HepG2 (cell line): ENCODE results near the gene SLC25A23. TPM values are rescaled to one million over a fixed set of nuclear protein-coding genes. Genes with fewer than 3 reads are reported as not detected.

Experiments
- CBFB ChIP-seq: sonication (generic); formaldehyde crosslinking; IDR thresholded peaks from 2 replicates; pipeline ENCODE4 v1.4.0; 2020; ENCODE audit warnings: missing genetic modification reagents
- DPF2 ChIP-seq: sonication (generic); formaldehyde crosslinking; IDR thresholded peaks from 2 replicates; pipeline ENCODE4 v1.4.0; 2020; ENCODE audit warnings: mild to moderate bottlenecking, low read depth, missing genetic modification reagents, borderline replicate concordance
- FOXP1 ChIP-seq, 2 experiments: fragments of 450-650 bp in 1 of 2; IDR thresholded peaks; 2 replicates each; pipeline ENCODE4 v1.6.1; 2017 to 2018; ENCODE audit warnings: antibody characterized with exemption in 1 of 2
- GATAD1 ChIP-seq: IDR thresholded peaks from 2 replicates; pipeline ENCODE4 v1.6.1; 2016; ENCODE audit warnings: missing genetic modification reagents, missing compliant biosample characterization
- GMEB2 ChIP-seq: IDR thresholded peaks from 2 replicates; pipeline ENCODE4 v1.6.1; 2016; ENCODE audit warnings: missing biosample characterization, missing genetic modification reagents, low read depth
- HOXA5 ChIP-seq: sonication (generic); formaldehyde crosslinking; IDR thresholded peaks from 2 replicates; pipeline ENCODE4 v1.4.0; 2020; ENCODE audit warnings: missing genetic modification reagents
- JUNB ChIP-seq: sonication (generic); formaldehyde crosslinking; IDR thresholded peaks from 2 replicates; pipeline ENCODE4 v1.8.0; 2022; ENCODE audit warnings: missing genetic modification reagents, mild to moderate bottlenecking, borderline replicate concordance
- KMT2B ChIP-seq: IDR thresholded peaks from 2 replicates; pipeline ENCODE4 v1.6.1; 2016; ENCODE audit warnings: missing genetic modification reagents, missing compliant biosample characterization
- MYPOP ChIP-seq: sonication (generic); formaldehyde crosslinking; IDR thresholded peaks from 2 replicates; pipeline ENCODE4 v1.8.1; 2023; ENCODE audit warnings: mild to moderate bottlenecking, moderate library complexity, missing genetic modification reagents
- POLR2A ChIP-seq, 2 experiments: IDR thresholded peaks; 2 replicates each; pipeline ENCODE4 v1.6.1; 2011; ENCODE audit warnings: low read depth in 2 of 2, low read length in 2 of 2, mild to moderate bottlenecking in 1 of 2, moderate library complexity in 1 of 2; ENCODE audit not compliant: insufficient read depth in 1 of 2
- RXRA ChIP-seq: sonication (generic); formaldehyde crosslinking; IDR thresholded peaks from 2 replicates; pipeline ENCODE4 v1.5.1; 2020; ENCODE audit warnings: missing genetic modification reagents
- SIN3B ChIP-seq: fragments of 150-350 bp; IDR thresholded peaks from 2 replicates; pipeline ENCODE4 v1.6.1; 2014; ENCODE audit warnings: low read length
- TCF12 ChIP-seq, 2 experiments: fragments of 450-650 bp in 1 of 2; sonication (generic) in 1 of 2; formaldehyde crosslinking in 1 of 2; IDR thresholded peaks; 2 replicates each; pipeline versions ENCODE4 v1.6.1 to v1.8.0; 2017 to 2022; ENCODE audit warnings: antibody characterized with exemption in 1 of 2, mild to moderate bottlenecking in 1 of 2, missing genetic modification reagents in 1 of 2, moderate library complexity in 1 of 2
- THAP11 ChIP-seq: IDR thresholded peaks from 2 replicates; pipeline ENCODE4 v1.6.1; 2016; ENCODE audit warnings: missing biosample characterization, missing genetic modification reagents
- ZBTB33 ChIP-seq: sonication (generic); formaldehyde crosslinking; IDR thresholded peaks from 2 replicates; pipeline ENCODE4 v1.4.0; 2020; ENCODE audit warnings: missing genetic modification reagents
- ZBTB7A ChIP-seq: sonication (generic); formaldehyde crosslinking; IDR thresholded peaks from 2 replicates; pipeline ENCODE4 v1.8.0; 2022; ENCODE audit warnings: mild to moderate bottlenecking, missing genetic modification reagents
- ZFP62 ChIP-seq: sonication (generic); formaldehyde crosslinking; IDR thresholded peaks from 2 replicates; pipeline ENCODE4 v1.4.0; 2020; ENCODE audit warnings: missing genetic modification reagents
- ZNF530 ChIP-seq: sonication (generic); formaldehyde crosslinking; IDR thresholded peaks from 2 replicates; pipeline ENCODE4 v1.5.0; 2020; ENCODE audit warnings: low read depth, mild to moderate bottlenecking, missing genetic modification reagents
- ZNF746 ChIP-seq: sonication (generic); formaldehyde crosslinking; IDR thresholded peaks from 2 replicates; pipeline ENCODE4 v1.8.0; 2022; ENCODE audit warnings: mild to moderate bottlenecking, missing genetic modification reagents
- ZNF75D ChIP-seq: sonication (generic); formaldehyde crosslinking; IDR thresholded peaks from 2 replicates; pipeline ENCODE4 v1.8.1; 2023; ENCODE audit warnings: missing genetic modification reagents, mild to moderate bottlenecking, borderline replicate concordance
- ZNF772 ChIP-seq: sonication (generic); formaldehyde crosslinking; IDR thresholded peaks from 2 replicates; pipeline ENCODE4 v1.5.0; 2020; ENCODE audit warnings: mild to moderate bottlenecking, missing genetic modification reagents
- ZNF781 ChIP-seq: sonication (generic); formaldehyde crosslinking; IDR thresholded peaks from 2 replicates; pipeline ENCODE4 v1.5.1; 2020; ENCODE audit warnings: borderline replicate concordance, mild to moderate bottlenecking, missing genetic modification reagents; ENCODE audit errors: not compliant biosample characterization
- ZNF878 ChIP-seq: sonication (generic); formaldehyde crosslinking; IDR thresholded peaks from 2 replicates; pipeline ENCODE4 v1.8.1; 2023; ENCODE audit warnings: mild to moderate bottlenecking, missing genetic modification reagents, moderate library complexity
- polyA plus RNA-seq, 8 experiments: library from polyadenylated mRNA; depleted of rRNA in 3 of 8; stranded (reverse) in 7 of 8; unstranded in 1 of 8; fragments of >200 nt; fragmentation: Illumina TruSeq in 4 of 8; extraction: Trizol in 4 of 8; gene quantifications; 2 replicates each; pipeline versions ENCODE4 v1.2.1 to v1.2.3, GENCODE V29; 2011 to 2016; ENCODE audit warnings: low read depth in 4 of 8, missing spikeins in 1 of 8, mixed read lengths in 1 of 8; ENCODE audit not compliant: insufficient read depth in 1 of 8
- total RNA-seq, 5 experiments: library from RNA; depleted of rRNA; stranded (reverse); fragments of >200 nt; fragmentation: Illumina TruSeq; extraction: Trizol; gene quantifications; 2 replicates each; pipeline ENCODE4 v1.2.3, GENCODE V29; 2016; ENCODE audit warnings: low read depth in 1 of 5
- TF ChIP-seq, protein P1 (sequence below): sonication (generic); formaldehyde crosslinking; IDR thresholded peaks from 2 replicates; pipeline ENCODE4 v1.8.0; 2022; ENCODE audit warnings: mild to moderate bottlenecking, missing genetic modification reagents

The SLC25A23 gene
- total and polyA plus RNA-seq, 2 of the 13 experiments (the other 11 are each of a cell fraction or from before 2014, with no cell fraction given) = 12.4 to 15.2 TPM

- TF ChIP-seq, protein P1, sequence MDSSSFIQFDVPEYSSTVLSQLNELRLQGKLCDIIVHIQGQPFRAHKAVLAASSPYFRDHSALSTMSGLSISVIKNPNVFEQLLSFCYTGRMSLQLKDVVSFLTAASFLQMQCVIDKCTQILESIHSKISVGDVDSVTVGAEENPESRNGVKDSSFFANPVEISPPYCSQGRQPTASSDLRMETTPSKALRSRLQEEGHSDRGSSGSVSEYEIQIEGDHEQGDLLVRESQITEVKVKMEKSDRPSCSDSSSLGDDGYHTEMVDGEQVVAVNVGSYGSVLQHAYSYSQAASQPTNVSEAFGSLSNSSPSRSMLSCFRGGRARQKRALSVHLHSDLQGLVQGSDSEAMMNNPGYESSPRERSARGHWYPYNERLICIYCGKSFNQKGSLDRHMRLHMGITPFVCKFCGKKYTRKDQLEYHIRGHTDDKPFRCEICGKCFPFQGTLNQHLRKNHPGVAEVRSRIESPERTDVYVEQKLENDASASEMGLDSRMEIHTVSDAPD (CRISPR knock-in tag) = no peak
- no peak for TF ChIP-seq HOXA5 (CRISPR knock-in tag)
- no peak for TF ChIP-seq ZBTB7A
- TF ChIP-seq ZBTB33 (CRISPR knock-in tag) = no peak
- TF ChIP-seq RXRA (CRISPR knock-in tag) = peak; percentile 67
- 0 out of 2 replicates have a peak, but pooled peaks have one; percentile 33 for TF ChIP-seq ZNF772 (CRISPR knock-in tag)
- no peak for TF ChIP-seq MYPOP (CRISPR knock-in tag)
- TF ChIP-seq JUNB (CRISPR knock-in tag) = no peak
- TF ChIP-seq ZNF746 (CRISPR knock-in tag) = no peak
- TF ChIP-seq ZNF530 (CRISPR knock-in tag) = no peak
- no peak for TF ChIP-seq GMEB2
- peak; percentile 61 for TF ChIP-seq THAP11 (CRISPR knock-in tag)
- no peak for TF ChIP-seq GATAD1 (CRISPR knock-in tag)
- TF ChIP-seq ZNF781 (CRISPR knock-in tag) = no peak
- no peak for TF ChIP-seq ZNF878 (CRISPR knock-in tag)
- 0 out of 2 replicates have a peak, but pooled peaks have one; percentile 29 for TF ChIP-seq KMT2B (CRISPR knock-in tag)
- peak in 1 of 2 experiments; percentile 81 for TF ChIP-seq POLR2A (IDR thresholded peaks at IDR 0.05; ENCODE audit: insufficient read depth in 1 of 2, low read depth in 2 of 2, low read length in 2 of 2)
- TF ChIP-seq SIN3B = no peak
- no peak for TF ChIP-seq ZNF75D (CRISPR knock-in tag)
- TF ChIP-seq CBFB = no peak
- TF ChIP-seq DPF2 (CRISPR knock-in tag) = no peak
- TF ChIP-seq ZFP62 (CRISPR knock-in tag) = no peak
- TF ChIP-seq TCF12 (IDR thresholded peaks at IDR 0.05) = no peak
- TF ChIP-seq TCF12 (CRISPR knock-in tag; IDR thresholded peaks at IDR 0.05) = no peak
- no peak for TF ChIP-seq FOXP1 (IDR thresholded peaks at IDR 0.05)
- TF ChIP-seq FOXP1 (CRISPR knock-in tag; IDR thresholded peaks at IDR 0.05) = no peak
Observed at GRCh38 chr19:6464070-6464873, 4.7 kb upstream of the SLC25A23 start, which contains the start of gene CRB3 (continued).
